Astrocyte (in vitro differentiated cells and primary cell): ENCODE measurements around the gene FGF23.

Source experiments
- CTCF ChIP-seq: IDR thresholded peaks from 2 replicates; pipeline ENCODE4 v1.5.1; 2011; ENCODE audit warnings: low read depth, mild to moderate bottlenecking, inconsistent platforms, low read length, moderate library complexity; ENCODE audit not compliant: insufficient read depth
- EZH2 ChIP-seq: IDR thresholded peaks from 2 replicates; pipeline ENCODE4 v1.6.1; 2012; ENCODE audit warnings: mild to moderate bottlenecking, low read length, inconsistent platforms; ENCODE audit not compliant: insufficient read depth

- TF ChIP-seq CTCF (peak; percentile 58), EZH2 (no peak)
Measured at GRCh38 chr12:4421590-4422031, 42.1 kb upstream of the FGF23 start.
